Glomerular endothelial cell (primary cell): ENCODE results near the gene CNOT1. TPM values are rescaled to one million over a fixed set of nuclear protein-coding genes. Genes with fewer than 3 reads are reported as not detected.
"Not testable (repeated sequence)": the region's sequence is repeated elsewhere in the genome, so short reads cannot be mapped to it uniquely, and the experiment has no call there.

Experiments used
- DNase-seq: peaks from one replicate; pipeline ENCODE4 v3.0.0-alpha.2; 2011; ENCODE audit warnings: low read depth, low spot score; ENCODE audit errors: extremely low read depth
- total RNA-seq: library from RNA; depleted of rRNA; stranded (reverse); fragments of >200 nt; gene quantifications from 2 replicates; pipeline ENCODE4 v1.2.3, GENCODE V29; 2015

The CNOT1 gene
- 110 and 121 TPM in 2 replicates for total RNA-seq

DNA sequence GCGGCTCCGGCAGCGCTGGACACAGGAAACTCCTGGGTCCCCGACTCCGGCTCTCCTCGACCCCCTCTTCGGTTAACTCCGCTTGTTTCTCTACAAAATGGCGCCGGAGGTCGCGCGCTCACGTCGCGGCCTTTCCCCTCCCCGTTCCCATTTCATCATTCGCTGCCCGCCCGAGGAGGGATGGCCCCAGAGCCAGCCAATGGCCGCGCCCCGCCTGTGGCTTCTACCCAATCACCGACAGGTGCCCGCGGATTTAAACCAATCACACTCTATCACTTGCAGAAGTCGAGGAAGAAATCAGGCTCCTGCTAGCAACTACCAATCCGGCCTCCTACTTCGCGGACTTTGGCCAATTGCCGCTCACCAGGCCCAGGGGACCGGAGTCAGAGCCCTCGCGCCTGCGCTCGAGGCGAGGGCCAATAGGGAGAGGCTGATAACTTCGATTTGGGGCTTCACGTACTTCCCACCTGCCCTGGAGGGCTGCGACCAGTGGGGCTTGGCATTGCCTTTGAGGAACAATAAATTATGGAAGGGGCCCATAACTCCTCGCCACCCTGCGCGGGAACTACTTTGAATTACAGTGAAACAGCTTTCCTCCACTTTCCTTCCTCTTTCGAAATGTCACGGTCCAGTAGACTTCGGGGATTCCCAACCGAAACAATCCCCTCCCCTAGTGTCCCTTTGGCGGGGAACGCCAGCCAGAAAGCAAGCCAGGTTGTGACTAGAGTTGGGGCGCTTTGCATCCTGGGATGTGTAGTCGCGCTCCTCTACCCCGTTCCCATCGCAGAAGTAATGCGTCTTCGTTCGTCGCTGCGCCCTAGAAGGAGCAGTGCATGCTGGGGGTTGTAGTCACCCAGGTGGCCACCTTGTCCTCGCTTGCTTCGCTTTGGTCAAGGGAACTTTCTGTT, at the start of gene CNOT1:
Gene CNOT1 (minus strand): TSS at position 94 of the 908 bp plus-strand sequence. CDS start 30,489 bp downstream, outside the sequence.
- peak; percentile 95 for DNase-seq

GRCh38 chr16:58678716-58679115, 49.1 kb upstream of the CNOT1 start:
- DNase-seq = no peak

- no peak for DNase-seq
Observed at GRCh38 chr16:58678269-58678668, 48.6 kb upstream of the CNOT1 start.

DNA sequence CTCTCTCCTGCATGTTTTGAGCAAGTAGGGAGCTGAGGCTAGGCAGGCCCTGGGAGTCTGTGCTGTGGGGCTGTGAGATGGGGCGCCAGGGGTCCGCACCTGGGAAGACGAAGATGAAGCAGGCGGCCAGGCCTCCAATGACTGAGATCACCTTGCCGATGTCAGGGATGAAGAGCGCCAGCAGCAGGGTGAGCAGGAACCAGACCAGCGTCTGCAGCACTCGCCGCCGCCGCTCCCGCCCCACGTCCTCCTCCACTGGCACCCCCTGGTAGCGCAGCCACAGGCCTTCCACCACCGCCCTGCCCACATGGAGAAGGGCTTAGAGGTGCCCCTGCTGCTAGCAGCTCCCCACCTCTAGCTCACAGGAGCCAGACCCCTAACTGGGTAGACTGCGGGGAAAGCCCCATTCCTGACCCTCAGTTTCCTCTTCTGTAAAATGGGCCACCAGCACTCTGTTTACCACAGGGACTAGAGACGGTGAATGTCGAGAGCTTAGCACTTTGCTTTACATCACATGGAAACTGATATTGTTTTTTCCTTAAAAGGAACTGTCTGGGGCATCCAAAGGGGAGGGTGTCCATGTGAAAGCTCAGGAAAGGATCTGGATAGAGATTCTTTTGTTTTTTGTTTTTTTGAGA, 41.4 kb upstream of the CNOT1 start:
- no peak for DNase-seq

DNA sequence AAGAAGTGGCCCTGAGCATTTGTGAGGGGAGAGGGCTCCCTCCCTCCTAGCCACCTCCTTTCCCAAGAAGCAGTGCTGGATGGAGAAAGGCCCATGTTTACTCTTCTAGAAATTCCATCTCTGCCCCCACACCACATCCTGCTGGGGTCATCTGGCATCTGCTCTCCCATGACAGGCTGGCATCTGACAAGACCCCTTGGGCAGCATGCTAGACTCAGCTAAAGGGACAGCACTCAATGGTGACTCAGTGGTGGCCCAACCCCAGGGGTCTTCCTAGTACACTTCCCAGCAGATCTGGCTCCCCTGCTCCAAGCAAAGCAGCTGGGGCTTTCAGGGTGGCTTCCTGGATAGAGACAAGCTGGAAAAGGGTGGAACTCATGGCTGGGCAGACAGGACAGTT, 40.6 kb upstream of the CNOT1 start:
- DNase-seq = no peak

GRCh38 chr16:58665200-58665599, 35.6 kb upstream of the CNOT1 start:
- no peak for DNase-seq

GRCh38 chr16:58661199-58661830, 31.7 kb upstream of the CNOT1 start:
- peak; percentile 54 for DNase-seq

GRCh38 chr16:58659911-58660310, 30.3 kb upstream of the CNOT1 start:
- not testable (repeated sequence) for DNase-seq

DNA sequence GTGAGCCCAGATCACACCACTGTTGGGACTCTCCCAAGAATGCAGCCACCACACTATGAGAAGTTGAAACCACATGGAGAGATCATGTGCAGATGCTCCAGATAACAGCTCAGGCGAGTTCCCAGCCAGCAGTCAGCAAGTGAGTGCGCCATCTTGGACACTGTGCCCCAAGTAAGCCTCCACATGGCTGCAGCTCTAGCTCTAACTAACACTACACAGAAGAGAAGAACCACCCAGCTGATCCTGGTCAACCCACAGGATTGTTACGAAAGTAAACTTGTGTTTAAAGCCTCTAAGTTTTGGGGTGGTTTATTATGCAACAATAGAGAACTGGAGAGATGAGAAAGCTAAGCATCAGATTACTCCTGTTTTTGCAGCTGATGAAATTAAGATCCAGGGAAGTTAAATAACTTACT, 29.2 kb upstream of the CNOT1 start:
- no peak for DNase-seq

GRCh38 chr16:58656899-58657298, 27.3 kb upstream of the CNOT1 start:
- DNase-seq = no peak

GRCh38 chr16:58655215-58655596, 25.6 kb upstream of the CNOT1 start:
- DNase-seq = no peak

GRCh38 chr16:58654560-58655214, 25.1 kb upstream of the CNOT1 start:
- DNase-seq = no peak

DNA sequence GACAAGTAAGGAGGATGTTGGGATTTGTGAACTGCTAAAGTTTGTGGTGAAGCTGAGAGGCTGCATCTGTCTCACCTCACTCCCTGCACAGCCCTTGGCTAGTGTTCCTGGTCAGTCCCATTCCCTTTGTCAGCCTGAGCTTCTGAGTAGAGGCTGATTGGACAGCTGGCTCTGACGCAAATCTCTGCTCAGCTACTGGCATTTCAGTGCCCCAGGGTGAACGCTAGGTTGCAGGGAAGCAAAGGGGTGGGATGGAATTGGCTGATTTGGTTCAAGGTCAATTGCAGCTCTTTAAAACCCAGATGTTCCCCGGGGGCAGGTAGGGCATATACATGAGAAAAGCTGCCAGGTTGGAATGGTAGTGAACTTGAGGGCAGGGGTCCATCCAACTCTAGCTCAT, 23.1 kb upstream of the CNOT1 start:
- DNase-seq = no peak

DNA sequence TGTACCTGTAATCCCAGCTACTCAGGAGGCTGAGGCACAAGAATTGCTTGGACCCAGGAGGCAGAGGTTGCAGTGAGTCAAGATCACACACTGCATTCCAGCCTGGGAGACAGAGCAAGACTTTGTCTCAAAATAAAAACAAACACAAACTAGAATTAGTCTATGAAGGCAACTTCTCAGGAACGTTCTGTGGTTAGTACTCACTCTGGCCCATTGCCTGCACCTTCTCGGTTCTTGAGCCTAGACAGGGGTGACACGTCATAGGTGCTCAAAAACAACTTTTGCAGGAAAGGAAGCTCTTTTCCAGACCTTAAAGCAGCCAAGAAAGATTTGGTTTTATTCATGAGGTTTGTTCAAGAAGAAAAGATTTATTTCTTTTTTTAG, 22.3 kb upstream of the CNOT1 start:
- no peak for DNase-seq

GRCh38 chr16:58649707-58650106, 20.1 kb upstream of the CNOT1 start:
- no peak for DNase-seq

GRCh38 chr16:58647107-58647506, 17.5 kb upstream of the CNOT1 start:
- DNase-seq = no peak

DNA sequence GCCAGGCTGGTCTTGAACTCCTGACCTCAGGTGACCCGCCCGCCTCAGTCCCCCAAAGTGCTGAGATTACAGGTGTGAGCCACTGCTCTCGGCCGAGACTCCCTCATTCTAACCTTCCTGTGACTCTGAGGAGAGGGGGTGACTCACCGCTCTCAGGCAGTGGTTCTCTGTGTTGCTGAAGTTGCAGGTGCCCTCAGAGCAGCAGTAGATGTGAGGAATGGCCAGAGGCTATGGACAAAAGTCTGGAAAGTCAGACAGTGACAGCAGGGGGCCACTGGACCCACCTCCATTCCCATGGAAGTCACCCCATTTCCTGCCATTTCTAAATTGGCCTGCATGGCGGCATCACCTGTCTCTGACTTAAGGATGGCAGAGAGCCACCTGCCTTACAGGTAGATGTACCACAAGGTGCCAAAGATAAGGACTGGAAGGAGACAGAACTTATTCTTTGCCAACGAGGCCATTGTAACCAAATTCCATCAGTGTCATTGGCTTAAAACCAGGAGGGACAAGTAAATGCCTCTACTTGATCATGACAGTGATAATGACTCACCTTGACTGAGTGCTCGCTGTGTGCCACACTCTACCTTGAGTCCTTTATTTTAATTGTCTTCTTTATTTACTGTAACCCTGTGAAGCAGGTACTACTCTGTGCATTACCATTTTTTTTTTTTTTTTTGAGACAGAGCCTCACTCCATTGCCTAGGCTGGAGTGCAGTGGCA, 15.3 kb upstream of the CNOT1 start:
- no peak for DNase-seq

- DNase-seq = no peak
Observed at GRCh38 chr16:58644108-58644507, 14.5 kb upstream of the CNOT1 start.

DNA sequence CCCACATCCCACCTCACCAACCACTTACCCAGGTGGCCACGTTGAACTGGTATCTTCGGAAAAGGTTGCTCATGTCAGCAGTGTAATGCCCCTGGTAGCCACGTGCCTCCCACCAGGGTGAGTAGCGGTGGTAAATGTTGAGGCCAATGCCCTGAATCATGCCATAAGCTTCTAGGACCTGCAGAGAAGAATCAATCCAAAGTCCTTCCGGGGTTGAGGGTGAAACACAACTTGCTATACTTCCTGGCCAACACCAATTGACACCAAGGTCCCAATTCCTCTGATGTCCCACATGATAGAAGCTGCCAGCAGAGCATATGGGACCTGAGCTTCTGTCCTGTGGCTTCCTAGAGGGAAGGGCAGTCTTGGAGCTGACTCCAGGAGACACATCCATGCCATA, 11.3 kb upstream of the CNOT1 start:
- no peak for DNase-seq

DNA sequence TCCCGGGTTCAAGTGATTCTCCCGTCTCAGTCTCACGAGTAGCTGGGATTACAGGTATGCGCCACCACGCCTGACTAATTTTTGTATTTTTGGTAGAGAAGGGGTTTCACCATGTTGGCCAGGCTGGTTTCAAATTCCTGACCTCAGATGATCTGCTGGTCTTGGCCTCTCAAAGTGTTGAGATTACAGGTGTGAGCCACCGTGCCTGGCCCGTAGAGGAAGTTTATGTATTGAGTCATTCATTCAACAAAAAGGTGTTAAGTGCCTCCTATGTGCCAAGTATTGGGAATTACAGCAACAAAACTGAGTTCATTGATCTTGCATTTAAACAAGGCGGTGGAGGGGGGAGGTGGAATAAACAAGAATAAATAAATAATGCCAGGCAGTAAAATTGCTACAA, 10.2 kb upstream of the CNOT1 start:
- no peak for DNase-seq

DNA sequence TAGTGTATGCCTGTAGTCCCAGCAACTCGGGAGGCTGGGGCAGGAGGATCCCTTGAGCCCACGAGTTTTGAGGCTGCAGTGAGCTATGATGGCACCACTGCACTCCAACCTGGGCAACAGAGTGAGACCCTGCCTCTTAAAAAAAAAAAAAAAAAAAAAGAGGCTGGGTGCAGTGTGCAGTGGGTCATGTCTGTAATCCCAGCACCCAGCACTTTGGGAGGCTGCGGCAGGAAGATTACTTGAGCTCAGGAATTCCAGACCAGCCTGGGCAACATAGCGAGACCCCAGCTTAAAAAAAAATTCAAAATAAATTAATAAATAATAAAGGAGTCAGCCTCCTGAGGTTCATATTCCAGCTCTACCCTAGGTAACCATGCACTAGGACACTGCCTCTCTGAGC, 9.6 kb upstream of the CNOT1 start:
- DNase-seq = no peak
